GM18870 (cell line): ENCODE results near the gene SLC25A38.
A peak's percentile ranks its signal among the peaks of the same experiment; 100 is the strongest.

Experiments used
- ATAC-seq: cut with Tn5 transposase; IDR thresholded peaks from one replicate; pipeline ENCODE4 v1.9.1; 2021; ENCODE audit warnings: moderate library complexity; ENCODE audit not compliant: unreplicated experiment

The SLC25A38 gene

DNA sequence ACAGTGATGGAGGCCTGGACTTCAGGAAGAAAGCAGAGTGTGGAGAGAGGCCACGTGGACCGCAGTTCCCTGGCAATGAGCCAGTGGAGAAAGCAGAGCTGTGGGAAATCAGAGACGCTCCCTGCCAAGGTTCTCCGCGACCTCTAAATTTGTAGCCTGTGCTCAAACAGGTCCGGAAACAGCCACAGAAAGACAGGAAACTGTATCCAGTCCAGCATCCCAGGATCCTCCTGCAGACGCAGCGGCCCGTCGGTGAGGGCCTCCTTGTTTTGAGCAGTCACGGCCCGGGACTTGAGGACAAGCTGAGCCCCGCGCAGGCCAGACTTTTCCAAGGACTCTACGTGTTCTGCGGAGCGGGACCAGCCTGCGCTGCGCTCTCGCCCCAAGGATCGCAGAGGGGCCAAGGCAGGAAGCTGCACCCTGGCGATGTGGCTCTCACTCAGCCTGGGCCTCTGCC is 45.6 kb downstream of the SLC25A38 start:
- ATAC-seq, result no peak

- no peak for ATAC-seq
Measured at GRCh38 chr3:39429466-39429865, 46.3 kb downstream of the SLC25A38 start.

- ATAC-seq, result no peak
Measured at GRCh38 chr3:39432342-39432741, 49.2 kb downstream of the SLC25A38 start.

DNA sequence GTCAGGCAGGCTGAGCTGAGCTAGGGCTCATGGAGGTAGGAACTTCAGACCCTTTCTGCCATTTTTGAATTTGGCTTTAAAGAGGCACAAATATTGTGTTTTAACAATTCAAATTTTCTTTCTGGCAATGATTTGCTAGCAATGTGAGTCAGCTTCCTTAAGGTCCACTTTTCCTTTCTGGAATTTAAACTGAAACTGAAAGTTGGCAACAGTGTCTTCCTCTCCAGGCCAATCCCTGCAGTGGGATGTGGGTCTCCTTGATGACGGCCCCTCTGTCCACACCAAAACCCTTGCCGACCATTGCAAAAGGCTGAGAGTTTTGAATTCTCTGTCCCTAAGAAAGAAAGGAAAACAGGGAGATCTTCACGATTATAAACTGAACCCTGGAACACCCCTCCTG is 50.5 kb downstream of the SLC25A38 start:
- ATAC-seq, result no peak

DNA sequence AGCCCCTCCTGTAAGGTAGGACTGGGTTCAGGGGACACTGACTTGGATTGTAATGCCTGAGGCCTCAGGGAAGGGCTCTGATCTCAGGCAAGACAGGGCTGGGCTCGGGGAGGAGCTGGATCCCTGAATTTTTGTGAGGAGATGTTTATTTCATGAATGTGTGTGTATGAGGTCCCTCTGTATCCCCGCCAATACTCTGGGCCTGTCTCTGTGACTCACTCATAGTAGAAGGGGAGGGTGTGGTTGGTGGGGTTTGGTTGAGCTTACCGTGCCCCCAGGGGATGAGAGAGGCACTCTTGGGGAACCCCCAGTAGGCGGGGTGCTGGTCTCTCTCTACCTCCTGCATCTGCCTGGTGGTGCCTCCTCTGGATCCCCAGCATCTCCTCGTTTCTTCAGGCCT is 51.4 kb downstream of the SLC25A38 start:
- peak; percentile 53 for ATAC-seq

DNA sequence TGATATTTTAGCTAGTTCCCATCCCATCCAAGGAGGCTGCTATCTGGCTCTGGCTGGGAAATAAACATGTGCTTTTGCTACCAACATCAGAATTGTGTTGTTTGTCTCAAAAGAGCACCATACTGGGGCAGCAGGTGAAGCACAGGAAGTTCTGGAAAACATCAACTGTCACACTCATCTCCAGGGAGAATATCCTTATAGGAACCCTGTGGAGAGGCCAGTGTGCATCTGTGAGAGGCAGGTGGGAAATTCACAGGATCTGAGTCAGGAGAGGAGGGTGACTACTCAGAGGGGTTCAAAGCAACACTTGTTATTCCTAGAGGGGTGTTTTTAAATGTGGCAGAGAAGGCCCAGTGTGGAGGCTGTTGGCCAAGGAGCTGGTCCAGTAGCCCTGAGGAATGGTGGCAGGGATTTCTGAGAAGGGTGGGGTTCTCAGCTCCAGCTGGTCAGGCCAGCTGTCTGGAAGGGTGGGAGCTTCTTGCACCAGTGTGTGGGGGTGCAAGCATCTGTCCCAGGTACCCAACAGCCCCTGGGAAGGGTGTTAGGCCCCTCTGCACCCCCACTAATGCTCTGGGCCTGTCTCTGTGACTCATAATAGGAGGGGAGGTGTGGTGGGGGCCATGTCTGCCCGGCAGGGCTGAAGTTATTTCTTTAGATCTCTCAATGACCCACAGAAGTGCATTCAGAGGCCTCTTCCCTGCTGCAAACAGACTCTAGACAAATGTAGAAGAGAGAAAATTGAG is 52.0 kb downstream of the SLC25A38 start:
- ATAC-seq, result no peak

DNA sequence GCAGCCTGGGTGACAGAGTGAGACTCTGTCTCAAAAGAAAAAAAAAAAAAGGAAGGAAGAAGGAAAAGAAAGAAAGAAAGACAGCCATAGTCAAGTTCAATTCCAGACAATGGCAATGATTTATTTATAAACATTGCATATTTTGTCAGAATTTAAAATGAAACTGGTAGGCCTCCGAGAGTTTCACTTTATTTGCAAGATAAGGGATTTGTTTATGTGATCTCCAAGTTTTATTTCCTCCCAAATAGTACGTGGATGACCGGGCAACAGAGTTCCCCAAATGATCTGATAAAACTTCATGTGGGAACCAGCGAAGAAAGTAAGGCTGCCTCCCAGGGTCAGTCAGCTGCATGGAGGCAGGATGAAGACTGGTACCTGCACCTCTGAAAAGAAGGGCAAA is 55.7 kb downstream of the SLC25A38 start:
- no peak for ATAC-seq

GRCh38 chr3:39440316-39440715 is 57.1 kb downstream of the SLC25A38 start:
- ATAC-seq, result no peak

DNA sequence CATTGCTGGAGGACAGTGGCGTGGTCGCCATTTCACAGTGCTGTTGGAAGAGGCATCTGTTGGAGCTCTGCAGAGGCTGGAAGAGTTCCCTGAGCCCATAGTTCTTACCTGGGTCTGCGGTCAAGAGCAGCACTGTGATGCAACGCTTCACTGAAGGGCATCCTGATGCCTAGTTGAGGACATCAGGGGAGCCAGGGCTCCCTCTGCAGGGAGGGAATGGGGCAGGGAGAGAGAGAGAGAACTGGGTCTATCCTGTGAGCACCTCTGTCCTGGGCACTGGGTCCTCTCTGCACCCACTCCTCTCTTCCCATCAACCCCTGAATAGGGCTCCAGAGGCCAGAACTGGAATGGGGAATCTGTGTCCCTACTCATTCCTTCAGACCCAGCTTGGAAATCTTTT is 60.4 kb downstream of the SLC25A38 start:
- no peak for ATAC-seq

DNA sequence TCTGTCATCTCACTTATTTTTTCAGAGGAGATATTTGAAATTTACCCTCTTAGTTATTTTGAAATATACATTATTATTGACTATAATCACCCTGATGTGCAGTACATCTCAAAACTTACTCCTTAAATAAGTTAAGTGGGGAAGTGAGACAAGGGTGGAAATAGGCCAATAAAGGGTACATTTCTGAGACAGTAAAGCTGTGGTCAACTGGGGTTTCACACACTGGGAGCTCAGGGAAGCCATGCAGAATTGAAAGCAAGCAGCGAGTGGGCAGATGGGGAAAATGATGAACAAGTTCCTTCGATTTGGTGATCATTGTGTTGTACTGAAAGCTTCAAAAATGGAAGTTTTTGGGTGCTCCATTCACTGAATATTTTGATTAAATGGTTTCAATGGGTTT is 62.8 kb downstream of the SLC25A38 start:
- ATAC-seq, result no peak

- ATAC-seq, result no peak
Measured at GRCh38 chr3:39446444-39446843, 63.3 kb downstream of the SLC25A38 start.
